ENCODE data around the gene SIN3B. TPM values are rescaled to one million over a fixed set of nuclear protein-coding genes. Genes with fewer than 3 reads are reported as not detected.

The SIN3B gene
- total and polyA plus RNA-seq, 9 of the 15 experiments (the other 6 are each of a cell fraction or from before 2014, with no cell fraction given): 0.51 to 34.2 (median 14.3) TPM

- TF ChIP-seq STAT6 (CRISPR knock-in tag; IDR thresholded peaks at IDR 0.05): 0 out of 2 replicates have a peak, but pooled peaks have one; percentile 1
- no peak for TF ChIP-seq FOS (IDR thresholded peaks at IDR 0.05; ENCODE audit: extremely low read depth, insufficient read length)
- TF ChIP-seq NUFIP1 (IDR thresholded peaks at IDR 0.05; ENCODE audit: partially characterized antibody): no peak
- peak; percentile 34; the same call in 1 of the 2 replicates for TF ChIP-seq CBFA2T2 (conservative IDR thresholded peaks at IDR 0.05)
- 0 out of 2 replicates have a peak, but pooled peaks have one; percentile 26 for TF ChIP-seq FOSL1 (tag; conservative IDR thresholded peaks at IDR 0.05)
- TF ChIP-seq MEIS2 (IDR thresholded peaks at IDR 0.05; ENCODE audit: partially characterized antibody): peak; percentile 75
- peak; percentile 19 for TF ChIP-seq SAP30 (IDR thresholded peaks at IDR 0.05; ENCODE audit: borderline replicate concordance, insufficient read depth, low read depth, low read length, poor library complexity, severe bottlenecking)
- TF ChIP-seq ZZZ3 (IDR thresholded peaks at IDR 0.05): no peak
- peak; percentile 87 for TF ChIP-seq ZFX (CRISPR knock-in tag; IDR thresholded peaks at IDR 0.05)
- no peak for TF ChIP-seq MXD1 (CRISPR knock-in tag; IDR thresholded peaks at IDR 0.05; ENCODE audit: borderline replicate concordance, poor library complexity, severe bottlenecking)
- no peak for TF ChIP-seq CCNT2 (IDR thresholded peaks at IDR 0.05; ENCODE audit: borderline replicate concordance, extremely low read depth, insufficient read length, low read depth, low read length)
- TF ChIP-seq ZNF76 (CRISPR knock-in tag; IDR thresholded peaks at IDR 0.05; ENCODE audit: borderline replicate concordance): no peak
- peak; percentile 63 for TF ChIP-seq MTA3 (IDR thresholded peaks at IDR 0.05; ENCODE audit: borderline replicate concordance)
- no peak for TF ChIP-seq FOXJ2 (tag; IDR thresholded peaks at IDR 0.05)
- TF ChIP-seq CBX1 (IDR thresholded peaks at IDR 0.05; ENCODE audit: low read depth): 0 out of 2 replicates have a peak, but pooled peaks have one; percentile 21
- no peak for TF ChIP-seq FOXP1 (CRISPR knock-in tag; IDR thresholded peaks at IDR 0.05)
- peak; percentile 70; the same call in 1 of the 2 replicates for TF ChIP-seq FOXO4 (CRISPR knock-in tag; IDR thresholded peaks at IDR 0.05)
- no peak for TF ChIP-seq HDAC8 (tag; IDR thresholded peaks at IDR 0.05)
- peak; percentile 66; the same call in 1 of the 2 replicates for TF ChIP-seq CLOCK (CRISPR knock-in tag; IDR thresholded peaks at IDR 0.05; ENCODE audit: borderline replicate concordance)
- no peak for TF ChIP-seq LARP7 (IDR thresholded peaks at IDR 0.05)
Observed at GRCh38 chr19:16890461-16891184, 61.4 kb downstream of the SIN3B start (continued).
